Activated CD8-positive, alpha-beta memory T cell treated with anti-CD3 and anti-CD28 coated beads, Interleukin-2, amount 50 U/mL, for 48 hours (primary cell): ENCODE results near the gene SCAMP3.
"Not testable (repeated sequence)": the region's sequence is repeated elsewhere in the genome, so short reads cannot be mapped to it uniquely, and the experiment has no call there.

Experiments
- DNase-seq: peaks from one replicate; pipeline ENCODE4 v3.0.0-alpha.2; 2020

The SCAMP3 gene

DNA sequence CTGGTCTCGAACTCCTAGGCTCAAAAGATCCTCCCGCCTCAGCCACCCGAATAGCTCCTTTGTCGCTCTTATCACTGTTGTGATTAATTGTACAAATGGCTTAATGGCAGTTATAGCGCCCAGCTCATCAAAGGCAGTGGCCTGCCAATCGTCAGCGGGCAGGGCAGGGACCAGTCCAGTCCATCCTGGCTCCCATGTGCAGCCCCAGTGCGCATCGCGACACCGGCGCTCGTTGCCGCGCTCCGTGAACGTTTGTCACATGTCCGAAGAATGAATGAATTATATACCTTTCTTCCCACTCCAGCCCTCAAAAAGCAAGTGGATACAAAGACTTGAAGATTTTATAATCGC lies 35.3 kb downstream of the SCAMP3 start:
- peak; percentile 81 for DNase-seq

DNA sequence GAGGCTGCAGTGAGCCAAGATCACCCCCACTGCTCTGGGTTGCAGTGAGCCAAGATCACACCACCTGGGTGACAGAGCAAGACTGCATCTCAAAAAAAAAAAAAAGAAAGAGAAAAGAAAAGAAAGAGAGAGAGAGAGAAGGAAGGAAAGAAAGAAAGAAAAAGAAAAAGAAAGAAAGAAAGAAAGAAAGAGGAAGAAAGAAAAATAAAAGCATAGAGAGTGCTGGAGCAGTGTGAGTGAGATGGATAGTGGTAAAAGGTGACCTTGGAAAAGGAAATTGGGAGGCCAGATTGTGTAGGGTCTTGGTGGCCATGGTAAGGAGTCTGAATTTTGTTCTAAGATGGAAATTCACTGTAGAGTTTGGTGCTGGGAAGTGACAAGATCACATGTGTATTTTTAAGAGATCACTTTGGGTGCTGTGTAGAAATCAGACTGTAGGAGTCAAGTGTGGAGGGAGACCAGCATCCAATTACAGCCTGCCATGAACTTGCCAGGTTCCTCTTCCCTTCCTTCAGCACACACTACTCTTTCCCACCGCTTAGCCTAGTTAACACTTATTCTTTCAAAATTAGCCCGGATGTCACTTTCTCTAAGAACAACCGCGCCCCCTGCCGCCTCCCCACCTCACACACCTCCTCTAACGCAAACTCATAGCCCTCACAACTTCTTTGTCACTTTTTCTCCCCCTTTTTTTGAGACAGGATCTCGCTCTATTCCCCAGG lies 35.8 kb downstream of the SCAMP3 start:
- peak; percentile 81 for DNase-seq

DNA sequence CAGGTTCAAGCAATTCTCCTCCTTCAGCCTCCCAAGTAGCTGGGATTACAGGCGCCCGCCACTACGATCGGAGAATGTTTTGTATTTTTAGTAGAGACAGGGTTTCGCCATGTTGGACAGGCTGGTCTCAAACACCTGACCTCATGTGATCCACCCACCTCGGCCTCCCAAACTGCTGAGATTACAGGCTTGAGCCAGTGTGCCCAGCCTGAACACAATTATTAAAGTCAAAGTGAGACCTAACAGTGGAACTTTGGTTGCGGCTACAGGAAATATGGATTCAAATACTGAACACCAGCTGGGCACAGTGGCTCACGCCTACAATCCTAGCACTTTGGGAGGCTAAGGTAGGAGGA lies 36.8 kb downstream of the SCAMP3 start:
- DNase-seq, result not testable (repeated sequence)

DNA sequence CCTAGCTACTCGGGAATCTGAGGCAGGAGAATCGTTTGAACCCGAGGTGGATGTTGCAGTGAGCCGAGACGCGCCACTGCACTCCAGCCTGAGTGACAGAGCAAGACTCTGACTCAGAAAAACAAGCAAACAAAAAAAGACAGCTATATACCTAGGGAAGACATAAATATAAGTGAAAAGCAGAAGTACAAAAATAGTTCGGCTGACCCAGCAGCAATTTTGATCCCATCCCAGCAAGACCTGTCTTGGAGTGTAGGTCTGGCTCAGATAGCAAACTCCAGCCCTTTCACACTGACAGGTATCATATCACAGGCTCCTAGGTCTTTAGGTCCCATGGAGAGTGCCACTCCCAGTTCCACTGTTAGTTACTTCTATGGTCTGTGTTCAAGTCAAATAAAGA lies 39.1 kb downstream of the SCAMP3 start:
- no peak for DNase-seq

DNA sequence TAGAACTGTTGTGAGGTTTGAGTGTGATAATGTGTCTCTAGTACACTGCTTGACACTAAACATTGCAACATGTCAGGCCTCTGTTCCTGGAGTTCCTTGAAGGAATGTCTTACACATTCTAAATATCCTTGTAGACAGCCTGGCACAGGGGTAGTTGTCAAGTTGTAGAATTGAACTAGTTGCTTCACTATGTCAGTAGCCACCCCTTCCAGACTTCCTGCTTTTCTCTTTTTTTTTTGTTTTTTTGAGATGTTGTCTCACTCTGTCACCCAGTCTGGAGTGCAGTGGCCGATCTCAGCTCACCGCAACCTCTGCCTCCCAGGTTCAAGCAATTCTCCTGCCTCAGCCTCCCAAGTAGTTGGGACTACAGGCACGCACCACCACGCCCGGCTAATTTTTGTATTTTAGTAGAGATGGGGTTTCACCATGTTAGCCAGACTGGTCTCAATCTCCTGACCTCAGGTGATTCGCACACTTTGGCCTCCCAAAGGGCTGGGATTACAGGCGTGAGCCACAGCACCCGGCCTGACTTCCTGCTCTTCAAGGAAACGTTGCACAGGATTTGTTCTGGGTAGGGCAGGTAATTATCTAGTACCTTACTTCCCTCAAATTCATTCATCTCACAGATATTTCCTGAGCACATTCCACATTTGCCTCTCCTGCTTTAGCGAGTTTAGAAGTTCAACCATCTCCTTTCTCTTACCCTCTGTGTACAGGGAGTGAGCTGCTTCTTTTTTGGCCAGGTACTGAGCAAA lies 41.8 kb downstream of the SCAMP3 start:
- not testable (repeated sequence) for DNase-seq

DNA sequence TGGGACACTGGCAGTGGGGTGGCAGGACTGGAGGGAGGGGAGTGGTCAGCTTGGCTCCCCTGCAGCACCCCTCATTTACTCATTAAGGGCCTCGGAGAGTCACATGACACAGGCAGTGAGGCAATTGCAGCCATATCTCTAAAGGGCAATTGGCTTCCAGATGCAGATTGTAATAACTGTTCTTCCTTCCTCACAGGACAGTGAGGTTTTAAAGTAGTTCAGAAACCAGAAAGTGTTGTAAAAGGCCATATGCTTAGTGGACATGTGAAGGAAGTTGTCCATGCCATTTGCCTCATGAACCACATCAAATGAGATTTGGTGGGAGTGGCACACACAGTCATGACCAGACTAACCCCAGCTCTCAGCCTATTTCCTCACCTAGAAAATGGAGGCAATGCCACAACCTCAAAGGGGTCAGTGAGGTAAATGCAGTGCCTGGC lies 42.5 kb downstream of the SCAMP3 start:
- DNase-seq, result no peak

DNA sequence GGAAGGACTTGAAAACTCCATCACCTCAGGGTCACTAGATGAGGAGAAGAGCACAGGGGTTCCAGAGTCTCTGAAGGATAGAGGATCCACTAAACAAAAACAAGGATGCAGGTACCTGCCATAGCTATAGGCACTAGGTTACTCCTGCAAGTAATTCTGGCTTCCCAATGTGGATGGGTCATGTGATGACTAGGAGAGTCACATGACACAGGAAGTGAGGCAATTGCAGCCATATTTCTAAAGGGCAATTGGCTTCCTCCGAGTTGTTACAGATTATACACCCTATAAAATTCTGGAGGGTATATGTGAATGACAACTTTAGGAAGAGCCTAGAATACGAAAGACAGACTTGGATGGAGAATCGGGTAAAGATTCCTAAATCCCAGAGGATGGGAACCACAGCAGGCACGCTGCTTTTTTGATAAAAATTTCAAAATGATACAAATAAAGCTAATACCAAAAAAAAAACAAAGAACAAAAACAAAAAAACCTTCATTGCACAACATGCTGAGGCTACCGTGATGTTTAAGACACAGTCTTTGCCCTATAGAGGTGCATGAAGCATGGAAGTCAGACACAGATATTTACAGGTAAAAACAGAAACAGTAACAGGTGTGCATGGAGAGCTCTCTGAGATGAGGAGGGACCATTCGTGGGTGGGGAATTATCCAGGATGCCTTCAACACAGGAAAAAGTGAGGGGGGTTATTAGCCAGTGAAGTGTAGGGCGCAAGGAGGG lies 43.1 kb downstream of the SCAMP3 start:
- no peak for DNase-seq

DNA sequence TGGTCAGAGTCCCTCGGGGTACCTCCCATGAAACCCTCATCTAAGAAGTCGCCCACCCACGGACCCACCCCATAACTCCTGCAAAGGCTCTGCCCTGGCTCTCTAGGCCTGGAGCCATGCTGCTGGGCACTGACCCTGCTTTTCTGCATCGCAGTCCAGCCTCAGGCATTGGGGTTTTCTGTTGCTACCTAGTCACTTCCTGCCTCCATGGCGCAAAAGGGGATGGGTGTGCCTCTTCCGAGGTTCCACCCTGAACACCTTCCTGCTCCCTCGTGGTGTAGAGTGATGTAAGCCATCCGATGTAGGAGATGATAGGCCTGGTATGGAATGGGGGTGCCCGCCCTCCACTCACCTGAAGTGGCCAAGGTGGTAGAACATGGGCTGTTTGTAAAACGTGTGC lies 47.5 kb downstream of the SCAMP3 start:
- DNase-seq, result not testable (repeated sequence)

DNA sequence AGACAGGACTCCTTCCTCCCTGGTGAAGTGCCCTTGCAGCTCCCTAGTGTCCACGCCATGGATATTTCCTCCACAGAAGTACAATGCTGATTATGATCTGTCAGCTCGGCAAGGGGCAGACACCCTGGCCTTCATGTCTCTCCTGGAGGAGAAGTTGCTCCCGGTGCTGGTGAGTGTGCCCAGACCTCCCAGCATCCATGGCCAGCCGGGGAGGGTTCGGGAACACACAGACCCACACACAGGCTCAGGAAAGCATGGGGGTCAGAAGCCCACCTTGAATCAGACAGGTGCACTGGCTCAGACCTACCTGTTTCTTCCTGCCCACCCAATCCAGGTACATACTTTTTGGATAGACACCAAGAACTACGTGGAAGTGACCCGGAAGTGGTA lies 50.1 kb downstream of the SCAMP3 start:
- not testable (repeated sequence) for DNase-seq

DNA sequence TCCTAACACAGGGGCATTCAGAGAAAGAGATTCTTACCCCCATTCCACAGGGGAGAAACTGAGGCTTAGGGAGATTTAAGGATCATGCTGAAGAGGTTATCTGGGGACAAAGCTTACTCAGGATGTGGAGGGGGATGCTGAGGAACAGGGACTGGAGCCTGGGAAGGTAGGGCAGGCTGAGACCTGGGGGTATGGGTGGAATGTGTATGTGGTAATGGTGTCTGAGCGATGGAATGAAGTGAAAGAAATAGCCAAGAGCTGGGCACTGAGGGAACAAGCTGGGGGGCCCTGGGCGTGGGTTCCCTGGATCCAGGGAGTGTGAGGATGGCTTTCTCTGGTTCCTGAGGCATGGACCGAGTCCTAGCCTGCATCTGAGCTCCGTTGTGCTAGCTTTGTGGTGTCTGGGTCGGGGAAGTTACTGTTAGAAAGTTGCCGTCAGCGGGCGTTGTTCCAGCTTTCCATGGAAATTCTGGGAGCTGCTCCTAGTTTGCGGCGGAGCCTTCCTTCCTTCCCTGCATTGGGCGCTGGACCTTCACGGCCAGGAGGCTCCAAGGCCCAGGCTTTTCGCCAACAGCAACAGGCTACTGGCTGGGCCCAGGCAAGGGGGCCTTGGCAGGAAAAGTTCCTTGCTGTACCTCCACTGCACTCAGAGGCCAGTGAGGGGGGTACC lies 50.6 kb downstream of the SCAMP3 start:
- not testable (repeated sequence) for DNase-seq

DNA sequence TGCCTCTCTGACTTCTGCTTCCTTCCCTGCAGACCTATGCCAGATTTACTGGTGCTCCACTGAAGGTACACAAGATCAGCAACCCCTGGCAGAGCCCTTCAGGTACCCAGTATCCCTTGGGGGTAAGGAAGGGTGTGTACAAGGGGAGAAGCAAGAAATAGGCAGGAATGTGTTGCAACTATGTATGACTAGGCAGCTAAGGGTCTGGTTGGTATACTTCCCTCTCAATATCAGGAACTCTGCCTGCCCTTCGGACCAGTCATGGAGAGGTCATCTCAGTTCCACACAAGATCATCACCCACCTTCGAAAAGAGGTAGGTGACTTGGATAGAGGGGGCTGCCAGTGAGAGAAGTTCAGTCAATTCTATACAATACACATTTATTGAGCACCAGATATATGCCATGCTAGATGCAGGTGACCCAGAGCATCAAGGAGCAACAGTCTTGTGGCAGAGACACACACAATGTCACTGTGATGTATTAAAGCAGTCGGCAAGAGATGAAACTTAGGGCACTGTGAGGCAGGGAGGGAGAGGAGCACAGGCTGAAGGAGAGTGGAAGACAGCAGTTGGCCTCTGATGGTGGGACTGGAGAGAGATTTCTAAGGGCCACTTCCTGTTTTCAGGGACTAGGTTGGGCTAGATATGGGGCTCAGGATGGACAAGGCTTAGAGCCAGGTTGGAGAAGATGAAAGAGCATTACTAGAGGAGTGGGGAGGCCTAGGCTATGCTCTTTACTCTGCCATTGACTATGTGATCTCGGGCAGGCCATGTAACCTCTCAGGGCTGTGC lies 51.7 kb downstream of the SCAMP3 start:
- DNase-seq, result no peak

DNA sequence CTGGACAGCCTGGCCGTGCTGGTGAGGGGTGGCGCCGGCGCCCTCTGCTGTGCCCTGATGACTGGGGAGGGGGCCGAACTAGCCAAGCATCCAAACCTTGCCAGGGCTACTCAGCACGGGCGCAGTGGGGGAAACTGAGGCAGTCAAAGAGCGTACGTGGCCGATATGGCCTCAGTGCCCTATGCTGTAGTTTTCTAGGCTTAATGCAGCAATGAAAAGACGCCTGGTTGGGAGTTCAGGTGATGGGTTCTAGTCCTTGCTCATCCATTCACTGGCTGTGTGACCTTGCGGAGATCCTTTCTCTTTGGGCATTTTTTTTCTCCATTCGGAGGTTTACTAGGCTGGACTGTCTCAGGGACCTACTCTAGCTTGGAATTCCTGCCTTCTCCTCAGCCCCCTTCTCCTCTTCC lies 52.8 kb downstream of the SCAMP3 start:
- DNase-seq, result no peak

DNA sequence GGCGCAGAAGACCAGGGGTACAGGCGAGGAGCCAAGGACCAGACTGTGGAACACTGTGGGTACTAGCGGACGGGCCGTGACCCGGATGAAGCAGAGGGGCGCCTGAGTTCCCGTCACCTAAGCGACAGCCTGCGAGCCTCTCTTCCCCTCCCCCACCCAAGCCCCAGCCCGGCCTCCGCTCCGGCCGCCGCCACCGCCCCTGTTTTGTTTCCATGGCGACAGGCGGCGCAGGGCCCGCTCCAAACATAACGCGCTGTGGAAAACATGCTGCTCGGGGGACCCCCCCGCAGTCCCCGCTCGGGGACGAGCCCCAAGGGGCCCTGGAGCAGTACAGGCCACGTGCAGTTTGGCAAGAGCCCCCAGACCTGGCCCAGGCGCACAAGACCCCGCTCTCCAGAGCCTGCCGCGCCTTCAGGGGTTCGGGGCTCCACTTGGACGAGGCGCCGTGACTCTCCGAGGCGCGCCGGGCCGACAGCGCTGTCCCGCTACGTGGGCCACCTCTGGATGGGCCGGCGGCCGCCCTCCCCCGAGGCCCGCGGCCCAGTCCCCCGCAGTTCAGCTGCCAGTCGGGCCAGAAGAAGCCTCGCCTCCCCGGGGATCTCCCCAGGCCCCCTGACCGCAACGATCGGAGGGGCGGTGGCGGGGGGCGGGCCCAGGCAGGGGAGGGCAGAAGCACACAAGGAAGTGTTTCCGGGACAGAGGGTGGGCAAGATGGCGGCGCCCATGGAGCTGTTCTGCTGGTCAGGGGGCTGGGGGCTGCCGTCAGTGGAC lies 53.4 kb downstream of the SCAMP3 start, which contains the start of gene MTX1:
TSS of gene MTX1 (plus strand) at position 155 of the 771 bp plus-strand sequence. CDS start at position 265, 110 bp downstream.
- peak; percentile 92 for DNase-seq

DNA sequence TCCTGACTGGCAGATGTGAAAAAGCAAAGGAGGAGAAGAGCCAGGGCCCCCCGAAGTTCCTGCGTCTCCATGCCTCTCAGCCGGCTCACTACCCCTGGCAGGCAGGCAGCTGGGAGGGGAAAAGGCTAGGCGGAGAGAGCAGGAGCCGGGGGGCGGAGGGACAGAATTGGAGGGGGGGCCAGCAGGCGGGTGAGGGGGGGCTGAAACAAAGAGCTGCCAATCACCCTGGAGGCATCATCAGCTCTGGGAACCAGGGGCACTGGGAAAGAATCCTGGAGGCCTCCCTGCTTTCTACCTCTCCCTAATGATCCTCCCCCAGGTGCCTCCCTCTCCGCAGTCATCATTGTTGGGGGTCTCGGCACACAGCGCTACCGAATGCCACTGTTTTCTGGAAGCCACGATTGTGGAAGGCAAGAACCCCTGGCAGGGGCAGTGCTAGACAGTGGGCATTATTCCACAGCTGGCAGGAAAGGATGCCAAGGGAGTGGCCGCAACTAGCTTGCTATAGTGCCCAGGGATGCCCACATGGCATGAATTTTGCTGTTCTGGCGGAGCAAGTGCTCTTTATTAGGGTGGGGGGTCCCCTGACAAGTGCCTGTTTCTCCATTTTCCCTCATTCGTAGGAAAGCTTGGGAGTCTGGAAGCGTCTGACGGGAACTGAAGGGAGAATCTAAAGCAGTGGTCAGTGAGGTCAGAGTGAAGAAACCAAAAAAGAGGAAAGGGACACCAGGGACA lies 54.2 kb downstream of the SCAMP3 start, which contains the start of gene THBS3:
TSS of gene THBS3 (minus strand) at position 92 of the 735 bp plus-strand sequence. CDS start at position 71, 21 bp downstream.
- no peak for DNase-seq

DNA sequence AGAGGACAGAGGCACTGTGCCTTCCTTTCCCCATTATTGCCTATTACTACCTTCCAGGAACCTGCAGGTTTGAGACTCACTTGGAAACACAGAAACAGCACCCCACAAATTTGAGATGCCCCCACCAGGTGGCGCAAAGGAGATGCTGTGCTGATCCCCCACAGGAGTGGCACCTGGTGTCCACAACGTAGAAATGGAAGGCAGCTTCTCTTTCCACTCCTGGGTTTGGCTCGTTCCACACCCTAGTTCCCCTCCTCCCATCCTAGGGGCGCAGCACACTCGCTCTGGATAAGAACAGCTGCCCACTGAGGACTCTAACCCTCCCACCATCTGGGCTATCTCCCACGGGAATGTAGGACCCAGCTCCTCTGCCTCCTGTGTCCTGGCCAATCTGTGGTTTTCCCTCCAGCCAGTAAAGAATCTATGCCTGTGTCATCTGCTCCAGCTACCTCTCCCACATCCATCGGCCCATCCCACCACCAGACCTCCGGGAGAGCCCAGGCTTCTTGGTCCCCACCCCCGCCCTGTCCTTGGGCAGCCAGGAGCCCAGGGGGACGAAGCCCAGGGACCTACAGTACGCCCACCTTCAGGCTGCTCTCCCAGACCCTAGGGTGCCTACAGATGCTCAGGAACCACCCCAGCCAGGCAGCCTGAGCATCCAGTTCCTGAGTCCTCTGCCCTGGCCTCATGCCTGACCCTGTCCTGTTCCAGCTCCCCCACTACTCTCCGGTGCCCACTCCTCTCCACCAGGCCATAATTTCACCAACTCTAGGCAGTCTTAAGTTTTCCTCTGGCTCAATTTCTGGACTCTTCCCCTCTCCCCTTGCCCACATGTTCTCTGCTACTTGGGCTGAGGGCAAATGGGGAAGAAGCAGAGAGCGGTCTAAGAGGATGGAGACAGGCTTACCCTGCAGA lies 55.0 kb downstream of the SCAMP3 start:
- peak; percentile 97 for DNase-seq
